HG03521 (cell line): Measurements from ENCODE around the gene MYOF.
"Not testable (repeated sequence)": the region's sequence is repeated elsewhere in the genome, so short reads cannot be mapped to it uniquely, and the experiment has no call there.

Experiments
- ATAC-seq: cut with Tn5 transposase; IDR thresholded peaks from one replicate; pipeline ENCODE4 v1.9.1; 2021; ENCODE audit warnings: mild to moderate bottlenecking, moderate library complexity; ENCODE audit not compliant: unreplicated experiment

The MYOF gene

DNA sequence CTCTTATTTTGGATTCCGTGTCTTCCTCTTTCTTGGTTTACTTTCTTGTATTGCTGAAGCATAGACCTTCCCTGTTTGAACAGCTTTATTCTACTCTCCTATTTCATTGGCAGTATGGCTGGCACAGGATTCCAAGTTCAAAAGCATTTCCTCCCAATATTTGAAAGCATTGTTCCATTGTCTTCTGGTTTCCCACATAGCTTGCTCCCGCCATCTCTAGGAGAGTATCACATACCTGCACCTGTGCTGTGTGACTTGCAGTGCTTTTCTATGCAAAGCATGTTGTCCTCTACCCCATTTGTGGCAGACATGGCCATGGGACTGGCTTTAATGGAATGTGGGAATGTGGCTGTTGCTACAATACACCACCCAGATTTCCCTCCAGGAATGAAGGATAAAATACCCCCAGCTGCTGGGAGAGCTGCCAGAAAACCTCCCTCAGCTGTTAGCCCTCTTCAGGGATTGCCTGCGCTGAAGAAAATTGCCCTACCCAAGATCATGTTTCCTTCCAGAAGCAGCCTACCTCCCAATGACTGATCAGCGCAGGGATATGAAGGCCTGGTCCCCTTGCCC is 6.9 kb upstream of the MYOF start:
- ATAC-seq: no peak

DNA sequence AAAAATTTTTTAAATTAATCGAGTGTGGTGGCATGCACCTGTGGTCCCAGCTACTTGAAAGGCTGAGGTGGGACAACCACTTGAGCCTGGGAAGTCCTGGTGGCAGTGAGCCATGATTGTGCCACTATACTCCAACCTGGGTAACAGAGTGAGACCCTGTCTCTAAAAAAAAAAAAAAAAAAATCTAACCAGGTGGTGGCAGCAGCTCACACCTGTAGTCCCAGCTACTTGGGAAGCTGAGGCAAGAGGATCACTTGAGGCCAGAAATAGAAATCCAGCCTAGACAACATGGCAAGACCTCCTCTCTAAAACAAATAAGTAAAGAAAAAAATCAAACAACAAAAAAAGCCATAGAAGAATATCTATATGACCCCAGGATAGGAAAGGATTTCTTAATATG is 3.6 kb upstream of the MYOF start:
- ATAC-seq: no peak

DNA sequence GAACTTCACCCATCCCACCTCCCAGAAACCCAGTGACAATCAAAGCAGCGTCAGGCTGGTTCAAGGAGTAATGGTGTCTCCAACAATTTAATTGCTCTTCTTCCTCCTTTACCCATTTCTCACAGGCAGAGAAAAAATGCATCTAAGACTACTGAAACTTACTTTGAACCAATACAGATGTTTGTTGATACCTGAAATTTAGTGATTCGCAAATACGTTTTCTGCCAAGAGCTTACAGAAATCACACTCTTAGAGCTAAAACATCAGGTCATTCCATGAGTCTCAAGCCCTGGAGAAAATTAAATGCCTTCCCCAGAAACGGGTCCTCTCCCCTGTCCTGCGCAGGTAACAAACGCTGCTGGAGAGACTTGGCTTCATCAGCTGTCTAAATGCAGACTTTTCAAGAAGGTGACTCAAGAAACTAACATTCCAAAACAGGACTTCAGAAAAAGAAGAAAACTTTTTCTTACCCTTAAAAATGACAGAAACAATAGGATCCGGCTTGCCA is 443 bp downstream of the MYOF start:
- ATAC-seq: no peak

DNA sequence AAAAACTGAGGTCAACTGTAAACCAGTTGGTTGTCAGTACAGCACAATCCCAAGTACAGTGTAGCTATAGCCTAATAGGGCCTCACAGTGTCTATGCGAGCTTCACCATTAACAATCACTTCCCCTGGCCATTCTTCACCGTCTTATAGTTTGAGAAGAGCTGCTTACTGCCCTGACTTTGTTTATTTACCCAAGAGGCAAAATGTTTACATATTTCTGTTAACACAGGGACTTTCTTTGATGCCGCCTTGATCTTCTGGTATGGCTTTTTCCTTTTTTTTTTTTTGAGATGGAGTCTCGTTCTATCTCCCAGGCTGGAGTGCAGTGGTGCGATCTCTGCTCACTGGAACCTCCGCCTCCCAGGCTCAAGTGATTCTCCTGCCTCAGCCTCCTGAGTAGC is 3.3 kb downstream of the MYOF start:
- ATAC-seq: no peak

DNA sequence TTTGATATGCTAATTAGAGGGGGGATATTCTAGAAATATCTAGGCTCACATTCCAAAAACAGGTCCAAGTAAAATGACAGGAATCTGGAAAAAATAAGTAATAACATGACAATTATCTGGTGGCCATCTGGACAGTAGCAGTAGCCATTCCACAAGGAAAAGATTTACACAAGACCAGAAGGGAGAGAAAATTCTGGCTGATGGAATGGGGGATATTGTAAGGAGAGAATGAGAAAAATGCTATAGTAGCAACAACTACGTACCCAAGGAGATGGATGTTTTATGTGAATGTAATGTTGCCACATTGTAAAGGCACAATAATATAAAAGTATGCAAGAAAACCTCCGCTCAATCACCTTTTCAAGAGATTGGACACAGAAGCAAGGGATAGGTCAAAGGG is 5.4 kb downstream of the MYOF start:
- ATAC-seq: no peak

DNA sequence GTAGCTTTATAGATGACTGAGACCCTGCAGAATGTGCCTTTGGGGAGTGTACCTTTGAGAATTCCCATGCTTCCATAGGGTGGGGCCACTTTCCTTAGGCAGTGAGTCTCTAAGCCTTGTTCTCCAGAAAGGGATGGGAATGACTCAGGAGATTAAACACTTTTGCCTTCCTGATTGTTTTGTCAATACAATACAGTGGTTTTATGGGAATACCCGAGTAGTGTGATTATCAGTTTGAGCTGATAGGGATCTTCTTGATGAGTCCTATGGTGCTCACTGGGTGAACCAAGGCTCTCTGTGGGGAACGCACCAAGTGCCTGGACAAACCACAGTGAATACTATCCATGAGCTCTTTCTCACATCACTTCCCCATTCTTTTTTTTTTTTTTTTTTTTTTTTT is 6.3 kb downstream of the MYOF start:
- no peak for ATAC-seq

DNA sequence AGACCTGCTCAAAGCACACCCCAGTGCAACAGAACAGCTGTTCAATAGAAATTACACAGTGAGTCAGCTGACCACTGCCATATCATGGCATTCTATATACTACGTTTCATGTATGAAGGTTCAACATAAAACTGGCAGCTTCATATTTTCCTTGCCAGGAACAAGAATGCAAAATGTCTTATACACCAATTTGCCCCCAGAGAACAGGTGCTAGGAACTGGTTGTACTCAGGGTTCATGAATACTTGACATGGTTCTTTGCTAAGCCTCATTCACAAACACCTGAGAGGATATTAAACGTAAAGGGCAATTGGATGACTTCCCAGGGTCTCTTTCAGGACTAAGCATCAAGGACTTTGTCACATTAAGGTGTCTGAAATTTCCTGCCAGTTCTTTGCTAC is 6.9 kb downstream of the MYOF start:
- no peak for ATAC-seq

DNA sequence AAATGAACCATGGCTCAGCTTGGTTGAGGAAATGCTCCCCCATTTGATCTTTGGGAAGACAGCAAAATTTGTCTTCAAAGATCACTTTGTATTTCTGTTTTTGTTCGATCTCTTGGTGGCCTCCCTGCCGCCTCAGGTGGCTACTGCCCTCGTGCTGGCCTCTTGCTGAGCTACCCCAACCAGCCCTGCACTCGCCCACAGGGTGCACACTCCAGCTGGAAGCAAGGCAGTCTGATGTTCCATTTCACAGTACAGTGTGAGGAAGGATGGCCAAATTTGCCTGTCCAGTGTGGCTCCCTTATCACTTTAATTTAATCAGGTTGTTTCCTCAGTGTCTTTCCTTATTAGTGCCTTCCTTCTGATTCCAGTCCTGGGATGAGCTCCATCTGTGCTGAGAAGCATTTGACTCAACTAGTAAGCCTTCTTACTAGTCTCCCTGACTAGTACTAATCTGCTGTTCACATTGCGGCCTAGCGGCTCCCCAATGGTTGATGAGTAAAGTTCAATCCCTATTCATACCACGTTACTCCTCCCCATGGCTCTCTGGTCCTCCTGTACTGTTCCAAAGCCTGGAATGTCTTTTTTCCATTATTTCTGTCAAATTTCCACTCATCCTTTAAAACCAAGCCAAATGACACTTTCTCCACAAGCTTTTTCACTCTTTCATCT is 8.2 kb downstream of the MYOF start:
- no peak for ATAC-seq

DNA sequence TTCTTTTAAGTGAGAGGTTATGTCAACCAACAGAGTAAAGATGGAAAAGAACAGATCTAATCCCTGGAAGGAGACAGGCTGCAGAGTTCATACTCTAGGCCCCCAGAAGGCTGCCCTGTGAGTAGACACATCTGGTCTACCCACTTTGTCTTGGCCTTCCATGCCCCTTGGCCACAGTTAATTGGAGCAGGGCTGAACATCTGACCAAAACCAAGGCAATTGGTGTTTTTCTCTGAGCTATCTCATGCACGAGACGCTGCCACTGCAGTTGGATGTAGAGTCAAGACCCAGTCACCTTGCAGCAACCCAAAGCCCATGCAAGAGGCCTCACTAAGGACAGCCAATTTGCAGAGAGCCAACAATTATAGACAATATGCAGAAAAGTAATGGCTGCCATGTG is 9.0 kb downstream of the MYOF start:
- ATAC-seq: no peak

DNA sequence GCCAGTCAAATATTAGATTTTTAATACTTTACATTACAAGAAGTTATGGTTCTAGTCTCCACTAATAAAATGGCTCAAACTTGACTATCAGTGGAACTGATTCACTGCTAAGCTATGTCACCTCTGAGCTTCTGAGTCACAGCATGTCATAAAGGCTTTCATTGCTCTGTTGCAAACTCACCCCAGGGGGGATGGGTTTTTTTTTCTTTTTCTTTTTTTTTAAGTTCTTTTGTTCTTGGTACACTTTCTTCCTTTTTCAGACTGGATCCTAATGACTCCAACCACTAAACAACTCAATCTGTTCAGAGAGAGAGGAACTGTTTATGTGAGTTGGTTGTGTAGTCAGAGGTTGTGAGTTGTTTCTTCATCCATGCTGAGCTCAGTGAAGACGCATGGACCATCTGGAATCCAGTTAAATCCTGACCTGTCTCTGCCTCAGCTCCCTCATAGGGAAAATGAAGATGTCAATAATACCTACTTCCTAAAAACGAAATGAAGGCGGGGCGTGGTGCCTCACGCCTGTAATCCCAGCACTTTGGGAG is 11.0 kb downstream of the MYOF start:
- no peak for ATAC-seq

DNA sequence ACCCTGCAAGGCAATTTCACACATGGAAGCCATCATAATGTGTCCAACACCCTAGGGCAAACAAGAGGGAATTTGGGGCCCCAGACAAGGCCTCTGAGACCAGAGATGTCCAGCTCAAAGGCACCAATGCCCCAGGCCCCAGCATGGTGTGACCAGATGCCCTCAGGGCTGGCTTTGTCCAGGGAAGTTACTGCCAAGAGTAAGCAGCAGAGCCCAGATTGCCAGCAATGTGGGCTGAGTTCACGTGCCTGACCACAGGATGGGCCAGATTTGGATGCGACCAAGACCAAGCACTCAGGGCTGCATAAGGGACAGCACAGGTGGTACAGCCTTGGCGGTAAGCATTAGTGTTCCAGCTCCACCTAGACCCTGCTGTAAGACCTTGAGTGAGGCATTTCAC is 12.7 kb downstream of the MYOF start:
- ATAC-seq: no peak

DNA sequence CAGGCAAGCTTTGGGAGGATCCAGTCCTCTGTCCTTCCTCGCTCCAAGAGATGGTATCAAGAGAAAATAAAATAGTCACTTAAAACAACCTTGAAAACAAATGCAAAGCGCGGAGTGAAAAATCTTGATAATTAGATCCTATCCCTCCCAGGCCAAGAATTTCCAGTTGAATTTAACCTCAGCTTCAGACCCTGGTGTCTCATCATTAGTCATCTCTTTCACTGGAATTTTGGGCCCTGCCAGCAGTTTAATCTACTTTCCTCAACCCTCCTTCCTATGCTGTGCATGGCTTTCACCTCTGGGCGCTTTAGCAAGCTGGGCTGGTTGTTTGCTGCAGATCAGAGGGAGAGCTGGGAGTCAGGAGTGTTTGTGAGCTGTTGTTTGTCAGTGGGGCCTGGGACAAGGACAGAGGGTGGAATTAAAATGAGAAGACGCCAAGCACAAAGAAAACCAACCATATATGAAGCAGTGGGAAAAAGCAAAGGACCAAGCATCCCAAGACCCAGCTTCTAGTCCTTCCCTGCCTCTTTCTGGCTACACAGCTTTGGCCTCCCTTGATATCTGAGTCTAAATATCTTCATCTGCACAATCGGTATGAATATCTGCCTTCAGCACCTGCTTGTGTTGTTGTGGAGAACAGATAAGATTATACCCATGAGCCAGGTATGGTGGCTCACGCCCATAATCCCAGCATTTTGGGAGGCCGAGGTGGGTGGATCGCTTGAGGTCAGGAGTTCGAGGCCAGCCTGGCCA is 13.5 kb downstream of the MYOF start:
- ATAC-seq: no peak

DNA sequence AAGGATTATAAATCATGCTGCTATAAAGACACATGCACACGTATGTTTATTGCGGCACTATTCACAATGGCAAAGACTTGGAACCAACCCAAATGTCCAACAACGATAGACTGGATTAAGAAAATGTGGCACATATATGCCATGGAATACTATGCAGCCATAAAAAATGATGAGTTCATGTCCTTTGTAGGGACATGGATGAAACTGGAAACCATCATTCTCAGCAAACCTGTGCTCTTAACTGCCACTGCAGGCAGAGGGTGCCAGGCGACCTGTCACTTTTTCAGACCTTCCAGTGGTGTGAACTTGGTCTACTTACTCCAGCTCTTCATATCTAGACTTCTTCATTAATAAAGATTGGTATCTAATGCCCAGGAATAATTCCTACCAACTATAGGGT is 14.5 kb downstream of the MYOF start:
- not testable (repeated sequence) for ATAC-seq

DNA sequence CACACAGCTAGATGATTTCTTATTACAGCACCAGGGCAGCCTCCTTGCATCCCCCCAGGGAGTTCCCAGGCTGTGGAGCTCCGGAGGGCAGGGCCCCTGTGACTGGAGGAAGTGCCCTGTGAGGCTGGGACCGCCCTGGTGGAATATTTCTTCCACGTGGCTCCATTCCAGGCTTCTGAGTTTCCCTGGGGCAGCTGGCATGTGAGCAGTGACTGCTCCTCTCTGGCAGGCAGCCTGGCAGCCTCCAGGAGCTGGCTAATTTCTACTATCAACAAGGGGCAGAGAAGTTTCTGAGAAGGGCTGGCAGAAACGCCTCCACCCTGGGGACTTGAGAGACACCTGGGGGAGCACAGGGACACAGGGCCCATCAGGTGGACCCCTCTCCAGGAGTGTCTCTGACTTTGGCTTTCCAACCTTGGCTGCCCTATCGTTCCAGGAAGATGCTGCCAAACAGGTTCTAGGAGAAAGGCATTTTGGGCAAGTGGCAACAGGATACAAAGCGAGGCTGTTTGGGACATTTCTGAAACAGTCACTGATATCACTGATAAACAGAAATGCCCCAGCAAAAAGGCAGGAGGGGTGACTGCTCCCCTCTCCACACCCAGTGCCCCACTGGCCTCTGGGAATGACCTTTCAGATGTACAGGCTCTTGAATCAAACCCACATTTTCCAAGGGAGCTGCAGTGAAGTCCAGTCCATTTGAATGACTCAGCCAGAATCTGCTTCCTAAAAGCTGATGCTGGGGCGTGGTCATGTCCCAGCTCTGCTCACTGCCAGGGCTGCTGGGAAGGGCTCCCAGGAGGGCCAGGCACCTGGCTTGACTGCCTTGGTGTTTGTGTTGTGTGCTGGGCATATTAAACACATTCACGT is 16.1 kb downstream of the MYOF start:
- no peak for ATAC-seq

DNA sequence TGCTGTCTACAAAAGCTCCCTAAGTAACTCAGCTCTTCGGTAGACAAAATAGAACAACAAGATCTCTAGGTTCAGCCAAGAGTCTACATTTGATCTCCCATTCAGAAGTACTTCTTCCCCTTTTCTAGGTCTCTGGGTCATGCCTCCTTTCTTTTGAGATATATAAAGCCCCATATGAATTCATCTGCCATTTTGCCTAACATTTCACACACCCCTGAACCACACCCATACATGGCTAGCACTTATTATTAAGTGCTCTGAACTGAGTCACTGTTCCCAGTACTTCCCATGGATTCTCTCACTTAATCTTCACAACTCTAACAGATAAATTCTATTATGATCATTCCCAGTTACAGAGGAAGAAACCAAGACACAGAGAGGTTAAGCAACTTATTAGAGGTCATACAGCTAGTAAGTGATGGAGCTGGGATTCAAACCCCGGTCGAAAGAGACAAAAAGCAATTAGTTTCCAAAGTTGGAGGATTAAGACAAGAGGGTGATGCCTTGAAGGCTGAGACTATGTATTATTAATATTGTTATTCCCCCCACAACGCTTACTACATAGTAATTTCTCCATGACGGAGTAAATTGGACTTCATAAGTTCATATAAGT is 17.3 kb downstream of the MYOF start:
- ATAC-seq: no peak

DNA sequence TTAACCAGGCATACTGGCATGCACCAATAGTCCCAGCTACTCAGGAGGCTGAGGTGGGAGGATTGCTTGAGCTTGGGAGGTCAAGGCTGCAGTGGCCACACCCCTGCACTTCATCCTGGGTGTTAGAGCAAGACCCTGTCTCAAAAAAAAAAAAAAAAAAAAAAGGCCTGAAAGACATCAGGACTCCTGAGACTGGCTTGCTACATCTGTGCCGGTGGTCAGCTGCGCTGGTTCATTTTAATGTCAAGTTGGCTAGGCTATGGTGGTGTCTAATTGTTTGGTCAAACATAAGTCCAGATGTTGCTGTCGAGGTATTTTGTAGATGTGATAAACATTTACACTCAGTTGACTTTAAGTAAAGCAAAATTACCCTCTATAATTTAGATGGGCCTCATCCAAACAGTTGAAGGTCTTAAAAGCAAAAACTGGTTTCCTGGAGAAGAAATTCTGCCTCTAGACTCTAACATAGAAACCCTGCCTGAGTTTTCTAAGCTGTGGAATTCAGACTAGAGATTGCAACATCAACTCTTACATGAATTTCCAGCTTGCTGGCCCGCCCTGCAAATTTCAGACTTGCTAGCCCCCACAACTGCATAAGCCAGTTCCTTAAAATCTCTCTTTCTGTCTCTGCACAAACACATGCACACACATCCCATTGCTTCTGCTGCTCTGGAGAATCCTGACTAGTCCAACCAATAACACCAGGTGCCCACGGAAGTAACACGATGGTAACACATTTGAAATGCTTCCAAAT is 18.2 kb downstream of the MYOF start:
- no peak for ATAC-seq

DNA sequence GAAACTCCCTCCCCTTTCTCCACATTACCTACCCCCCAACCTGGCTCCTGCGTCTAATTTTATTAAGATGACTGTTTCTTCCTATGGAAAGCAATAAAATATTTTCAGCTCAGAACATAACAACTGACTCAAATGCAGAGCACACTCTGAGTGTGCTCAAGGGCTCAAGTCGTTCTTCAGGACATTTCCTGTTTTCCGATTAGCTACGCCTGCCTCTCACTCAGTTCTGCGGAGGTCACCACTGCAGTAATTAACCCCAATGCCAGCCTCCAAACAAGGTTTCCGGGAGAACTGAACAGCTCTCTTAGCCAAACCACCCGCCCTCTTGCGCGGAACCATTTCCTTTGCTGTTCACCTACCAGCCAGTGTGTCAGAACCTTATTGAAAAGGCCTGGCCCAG is 19.3 kb downstream of the MYOF start:
- no peak for ATAC-seq

DNA sequence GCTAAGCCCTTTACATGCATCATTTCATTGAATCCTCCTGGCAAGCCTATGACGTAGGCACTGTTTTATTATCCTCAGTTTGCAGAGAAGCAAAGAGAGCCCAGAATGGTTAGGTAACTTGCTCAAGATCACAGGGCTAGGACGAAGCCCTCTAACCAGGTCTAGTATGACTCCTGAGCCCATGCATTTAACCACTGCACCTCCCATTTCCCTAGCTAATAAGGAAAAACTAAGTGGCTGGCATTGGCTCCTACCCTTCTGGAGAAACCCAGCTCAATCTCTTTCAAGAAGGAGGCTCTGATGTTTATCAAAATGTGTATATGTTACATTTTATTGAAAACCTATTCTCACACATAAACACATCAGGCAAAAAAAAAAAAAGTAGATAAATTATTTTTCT is 19.8 kb downstream of the MYOF start:
- no peak for ATAC-seq

DNA sequence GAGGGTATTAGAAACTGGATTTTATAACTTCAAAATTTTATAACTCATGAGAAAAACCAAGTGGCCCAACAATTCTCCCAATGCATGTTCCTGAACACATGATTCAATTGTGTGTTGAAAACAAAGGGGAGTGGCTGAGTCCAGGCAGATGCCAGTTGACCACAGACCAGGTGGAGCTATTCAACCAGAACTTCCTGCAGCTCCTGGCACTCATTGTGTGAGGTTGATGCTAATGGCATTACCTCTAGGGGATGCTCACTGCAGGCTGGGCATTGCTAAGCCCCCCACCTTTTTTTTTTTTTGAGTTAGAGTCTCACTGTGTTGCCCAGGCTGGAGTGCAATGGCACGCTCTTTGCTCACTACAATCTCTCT is 20.3 kb downstream of the MYOF start:
- ATAC-seq: no peak
